Mucosa of descending colon (tissue), 3 donors: ENCODE data around the gene STIMATE. TPM values are rescaled to one million over a fixed set of nuclear protein-coding genes. Genes with fewer than 3 reads are reported as not detected.

ENCODE experiments used
- ATAC-seq: fragments of 200-7000 bp; cut with Tn5 transposase; one replicate; pipeline ENCODE4 v1.9.1; 2020; ENCODE audit warnings: mild to moderate bottlenecking, moderate library complexity
- DNase-seq, 3 donors: peaks; one replicate each; pipeline ENCODE4 v3.0.0-alpha.2; 2020
- H3K36me3 ChIP-seq: fragments of 200-600 bp; one replicate; pipeline ENCODE4 v1.8.0; 2021; ENCODE audit warnings: low read depth, mild to moderate bottlenecking
- H3K4me1 ChIP-seq: fragments of 200-600 bp; one replicate; pipeline ENCODE4 v1.8.0; 2021; ENCODE audit warnings: low read depth, mild to moderate bottlenecking
- H3K4me3 ChIP-seq: fragments of 200-600 bp; one replicate; pipeline ENCODE4 v1.8.0; 2021; ENCODE audit warnings: mild to moderate bottlenecking
- H3K9me3 ChIP-seq: fragments of 200-600 bp; one replicate; pipeline ENCODE4 v1.8.0; 2021; ENCODE audit warnings: mild to moderate bottlenecking
- CTCF ChIP-seq: fragments of 200-600 bp; IDR thresholded peaks from one replicate; pipeline ENCODE4 v1.8.0; 2022; ENCODE audit warnings: antibody characterized with exemption, mild to moderate bottlenecking
- intact Hi-C, 2 donors: fragments of 100-400 bp; cut with DNase I in 1 of 2; cut with micrococcal nuclease in 1 of 2; formaldehyde crosslinking; loops; one replicate each; pipeline versions ENCODE4 v1.11.0 to v1.11.1; 2022; cut with DNase I, micrococcal nuclease
- total RNA-seq, 3 donors: library from RNA; stranded (reverse); fragmentation: NEBNext Ultra II Directional in 2 of 3; extraction: Animal tissue kit (Norgen Biotek cat#: 25700) in 2 of 3; gene quantifications; one replicate each; pipeline versions ENCODE4 v1.2.1 to v1.2.4, GENCODE V29; 2021 to 2023
- donor health status: DM: no; HTN: no; CAD: no; lungs with moderate emphysema.
- donor health status: DM: no; HTN: no; CAD: no.
- donor health status: DM: no; HTN: yes; CAD: no.

STIMATE gene
- total RNA-seq, 3 donors from 2014 or later: 9.3 to 14.8 (median 11.1) TPM

GRCh38 chr3:52930748-52931147, 33.4 kb upstream of the STIMATE start:
- Histone ChIP-seq H3K9me3 (no peaks in the 10 kb centered on the region), H3K36me3 (no peaks in the 10 kb centered on the region), H3K4me1 (no peaks in the 10 kb centered on the region), H3K4me3 (no peak overlapping the region)
- intact Hi-C loops: loop anchor here in 1 of 2 donors (10.0 kb wide), 1 partner anchor 186 kb away; no protein-coding TSS in a partner anchor
- ATAC-seq: no peak
- TF ChIP-seq CTCF: no peak
- no peak for DNase-seq

- no peak for ATAC-seq
- intact Hi-C loops: no loop called here
- no peaks in the 10 kb centered on the region for H3K4me1 ChIP-seq
- DNase-seq: no peak
- H3K9me3 ChIP-seq: no peaks in the 10 kb centered on the region
- TF ChIP-seq CTCF: no peak
- no peak overlapping the region for H3K4me3 ChIP-seq
- no peaks in the 10 kb centered on the region for H3K36me3 ChIP-seq
Observed at GRCh38 chr3:52926554-52926953, 29.2 kb upstream of the STIMATE start.

GRCh38 chr3:52925405-52926313, 28.3 kb upstream of the STIMATE start:
- Histone ChIP-seq H3K4me3 (no peak overlapping the region), H3K36me3 (no peaks in the 10 kb centered on the region), H3K4me1 (no peaks in the 10 kb centered on the region), H3K9me3 (no peaks in the 10 kb centered on the region)
- intact Hi-C loops: no loop called here
- DNase-seq (no peak), ATAC-seq (peak; percentile 27)
- TF ChIP-seq CTCF: no peak

GRCh38 chr3:52923963-52924362, 26.6 kb upstream of the STIMATE start:
- intact Hi-C loops: no loop called here
- DNase-seq: no peak
- Histone ChIP-seq H3K9me3 (no peaks in the 10 kb centered on the region), H3K4me1 (no peaks in the 10 kb centered on the region), H3K36me3 (no peaks in the 10 kb centered on the region), H3K4me3 (no peak overlapping the region)
- TF ChIP-seq CTCF: no peak
- no peak for ATAC-seq

- intact Hi-C loops: no loop called here
- H3K9me3 ChIP-seq: no peaks in the 10 kb centered on the region
- no peaks in the 10 kb centered on the region for H3K36me3 ChIP-seq
- ATAC-seq: no peak
- no peak for DNase-seq
- H3K4me3 ChIP-seq: no peak overlapping the region
- H3K4me1 ChIP-seq: peaks cover 3% of the 10 kb centered on the region
- TF ChIP-seq CTCF: no peak
Observed at GRCh38 chr3:52920841-52921240, 23.5 kb upstream of the STIMATE start.
